IMR-90 (cell line): ENCODE measurements around the gene OSGEP. TPM values are rescaled to one million over a fixed set of nuclear protein-coding genes. Genes with fewer than 3 reads are reported as not detected.

Experiments
- microRNA-seq, 2 experiments: library from miRNA; stranded (forward) in 1 of 2; unstranded in 1 of 2; fragments of 10-50 nt in 1 of 2; fragments of <30 nt in 1 of 2; gene quantifications in 1 of 2; microRNA quantifications in 1 of 2; one replicate each; pipeline versions ENCODE3 to v1.1.0; 2013 to 2020; ENCODE audit not compliant: insufficient read depth in 1 of 2, insufficient read length in 1 of 2, unreplicated experiment in 1 of 2
- polyA plus RNA-seq, 3 experiments: library from polyadenylated mRNA; depleted of rRNA; stranded (reverse); fragments of >200 nt; gene quantifications; 2 replicates each; pipeline ENCODE4 v1.2.3, GENCODE V29; 2012; ENCODE audit warnings: low replicate concordance in 1 of 3
- small RNA-seq, 5 experiments: library from RNA; depleted of rRNA; stranded (forward); fragments of <200 nt; gene quantifications; one replicate each; pipeline ENCODE3, GENCODE V24; 2012
- total RNA-seq: library from RNA; depleted of rRNA; stranded (reverse); fragments of >200 nt; gene quantifications from 2 replicates; pipeline ENCODE4 v1.2.3, GENCODE V29; 2012; rRNA removed

Gene OSGEP
- total and polyA plus RNA-seq, 2 of the 4 experiments (the other 2 are of a cell fraction) = 24.7 to 32.4 TPM

Small RNAs within 50 kb of the gene (microRNA-seq; reads per million reads assigned to microRNA genes)
- not detected for gene RNA5SP382 (ENCODE audit: insufficient read depth, insufficient read length)

Small RNAs within 50 kb of the gene (small RNA-seq; reads per million reads assigned to genes)
- 0.07 to 10.2 (median 7.9) reads per million in 5 experiments for gene RNA5SP382

Other genes with a start within 250 kb of the OSGEP start
- gene OR11H6, start 231.1 kb downstream of the OSGEP start, total RNA-seq = not detected in 2 replicates
- gene OR11H6, start 231.1 kb downstream of the OSGEP start, polyA plus RNA-seq (2012; rRNA removed) = not detected in 2 replicates
- not detected in 2 replicates for gene OR11H7, start 225.8 kb downstream of the OSGEP start, total RNA-seq
- not detected in 2 replicates for gene OR11H7, start 225.8 kb downstream of the OSGEP start, polyA plus RNA-seq (2012; rRNA removed)
- gene OR11H4, start 215.5 kb downstream of the OSGEP start, total RNA-seq = not detected in 2 replicates
- not detected in 2 replicates for gene OR11H4, start 215.5 kb downstream of the OSGEP start, polyA plus RNA-seq (2012; rRNA removed)
- gene TTC5, start 148.9 kb downstream of the OSGEP start, total RNA-seq = 28.6 and 29.4 TPM in 2 replicates
- 9.8 and 11.4 TPM in 2 replicates for gene TTC5, start 148.9 kb downstream of the OSGEP start, polyA plus RNA-seq (2012; rRNA removed)
- 34.6 and 35.0 TPM in 2 replicates for gene CCNB1IP1, start 121.5 kb downstream of the OSGEP start, total RNA-seq
- 23.0 and 27.5 TPM in 2 replicates for gene CCNB1IP1, start 121.5 kb downstream of the OSGEP start, polyA plus RNA-seq (2012; rRNA removed)
- gene PARP2, start 111.2 kb downstream of the OSGEP start, total RNA-seq = 11.7 TPM in 2 replicates
- gene PARP2, start 111.2 kb downstream of the OSGEP start, polyA plus RNA-seq (2012; rRNA removed) = 18.3 and 19.1 TPM in 2 replicates
- 7.8 and 12.4 TPM in 2 replicates for gene TEP1, start 41.3 kb downstream of the OSGEP start, total RNA-seq
- 9.8 and 10.7 TPM in 2 replicates for gene TEP1, start 41.3 kb downstream of the OSGEP start, polyA plus RNA-seq (2012; rRNA removed)
- under 0.01 TPM in 2 replicates for gene KLHL33, start 18.6 kb downstream of the OSGEP start, total RNA-seq
- 0.03 TPM in 2 replicates for gene KLHL33, start 18.6 kb downstream of the OSGEP start, polyA plus RNA-seq (2012; rRNA removed)
- 125 and 141 TPM in 2 replicates for gene APEX1, start 414 bp upstream of the OSGEP start, total RNA-seq
- 241 and 242 TPM in 2 replicates for gene APEX1, start 414 bp upstream of the OSGEP start, polyA plus RNA-seq (2012; rRNA removed)
- 15.0 and 15.2 TPM in 2 replicates for gene PIP4P1, start 6.6 kb upstream of the OSGEP start, total RNA-seq
- gene PIP4P1, start 6.6 kb upstream of the OSGEP start, polyA plus RNA-seq (2012; rRNA removed) = 27.2 and 27.8 TPM in 2 replicates
- gene PNP, start 14.6 kb upstream of the OSGEP start, total RNA-seq = 60.3 and 68.8 TPM in 2 replicates
- 49.0 and 53.4 TPM in 2 replicates for gene PNP, start 14.6 kb upstream of the OSGEP start, polyA plus RNA-seq (2012; rRNA removed)
- gene RNASE10, start 50.7 kb upstream of the OSGEP start, total RNA-seq = not detected in 2 replicates
- not detected in 2 replicates for gene RNASE10, start 50.7 kb upstream of the OSGEP start, polyA plus RNA-seq (2012; rRNA removed)
- gene RNASE9, start 106.2 kb upstream of the OSGEP start, total RNA-seq = not detected in 2 replicates
- gene RNASE9, start 106.2 kb upstream of the OSGEP start, polyA plus RNA-seq (2012; rRNA removed) = not detected in 2 replicates
- not detected in 2 replicates for gene RNASE11, start 133.2 kb upstream of the OSGEP start, total RNA-seq
- not detected in 2 replicates for gene RNASE11, start 133.2 kb upstream of the OSGEP start, polyA plus RNA-seq (2012; rRNA removed)
- not detected in 2 replicates for gene RNASE12, start 136.6 kb upstream of the OSGEP start, total RNA-seq
- not detected in 2 replicates for gene RNASE12, start 136.6 kb upstream of the OSGEP start, polyA plus RNA-seq (2012; rRNA removed)
- gene OR6S1, start 186.9 kb upstream of the OSGEP start, total RNA-seq = not detected in 2 replicates
- not detected in 2 replicates for gene OR6S1, start 186.9 kb upstream of the OSGEP start, polyA plus RNA-seq (2012; rRNA removed)
- 8.1 and 10.4 TPM in 2 replicates for gene RNASE4, start 229.7 kb upstream of the OSGEP start, total RNA-seq
- gene RNASE4, start 229.7 kb upstream of the OSGEP start, polyA plus RNA-seq (2012; rRNA removed) = 9.9 and 11.6 TPM in 2 replicates
- gene ANG, start 234.0 kb upstream of the OSGEP start, total RNA-seq = 3.6 and 3.9 TPM in 2 replicates
- gene ANG, start 234.0 kb upstream of the OSGEP start, polyA plus RNA-seq (2012; rRNA removed) = 4.2 and 4.7 TPM in 2 replicates